M059J (cell line): Measurements from ENCODE around the gene SYT3. TPM values are rescaled to one million over a fixed set of nuclear protein-coding genes. Genes with fewer than 3 reads are reported as not detected.

Source experiments
- DNase-seq: peaks from one replicate; pipeline ENCODE4 v3.0.0-alpha.2; 2012; ENCODE audit warnings: low read depth
- total RNA-seq: library from RNA; depleted of rRNA; stranded (reverse); fragments of >200 nt; shearing (Covaris generic); gene quantifications from 2 replicates; pipeline ENCODE4 v1.2.3, GENCODE V29; 2014; rRNA removed

Gene SYT3
- total RNA-seq, result not detected in 2 replicates

GRCh38 chr19:50639121-50640112, at the start of gene SYT3:
SYT3 (minus strand) TSS chr19:50639881; CDS start chr19:50637411, 2,470 bp downstream.
- DNase-seq, result peak; percentile 27

- DNase-seq, result no peak
Observed at GRCh38 chr19:50688766-50689165, 49.1 kb upstream of the SYT3 start.

- DNase-seq, result no peak
Observed at GRCh38 chr19:50686310-50687032, 46.8 kb upstream of the SYT3 start.

- peak; percentile 71 for DNase-seq
Observed at GRCh38 chr19:50679177-50680125, 39.8 kb upstream of the SYT3 start.

GRCh38 chr19:50678323-50678722, 38.6 kb upstream of the SYT3 start:
- DNase-seq, result no peak

- DNase-seq, result no peak
Observed at GRCh38 chr19:50677636-50678035, 38.0 kb upstream of the SYT3 start.

GRCh38 chr19:50676625-50677197, 37.0 kb upstream of the SYT3 start:
- DNase-seq, result no peak

GRCh38 chr19:50673118-50673517, 33.4 kb upstream of the SYT3 start:
- DNase-seq, result no peak

- no peak for DNase-seq
Observed at GRCh38 chr19:50670102-50670380, 30.4 kb upstream of the SYT3 start.

- peak; percentile 18 for DNase-seq
Observed at GRCh38 chr19:50669302-50670101, 29.8 kb upstream of the SYT3 start.

- no peak for DNase-seq
Observed at GRCh38 chr19:50668879-50669278, 29.2 kb upstream of the SYT3 start.

- DNase-seq, result no peak
Observed at GRCh38 chr19:50668416-50668815, 28.7 kb upstream of the SYT3 start.

- DNase-seq, result no peak
Observed at GRCh38 chr19:50667759-50668231, 28.1 kb upstream of the SYT3 start.

- DNase-seq, result no peak
Observed at GRCh38 chr19:50667177-50667758, 27.6 kb upstream of the SYT3 start.

GRCh38 chr19:50666346-50667176, 26.9 kb upstream of the SYT3 start:
- DNase-seq, result no peak

GRCh38 chr19:50664204-50664603, 24.5 kb upstream of the SYT3 start:
- DNase-seq, result no peak

GRCh38 chr19:50663482-50663790, 23.8 kb upstream of the SYT3 start:
- peak; percentile 14 for DNase-seq

- DNase-seq, result no peak
Observed at GRCh38 chr19:50662651-50663481, 23.2 kb upstream of the SYT3 start.
